NCI-H2196 treated with DMSO at 0.1 percent for 48 hours (cell line): ENCODE results near the gene SLC35F3.
"Not testable (repeated sequence)": the region's sequence is repeated elsewhere in the genome, so short reads cannot be mapped to it uniquely, and the experiment has no call there.

ENCODE experiments used
- DNase-seq: peaks from one replicate; lab custom pipeline; 2025; ENCODE audit not compliant: unreplicated experiment; lab: John Stamatoyannopoulos, UW

The SLC35F3 gene

GRCh38 chr1:234096161-234096770 is 191.8 kb downstream of the SLC35F3 start:
- DNase-seq, result no peak

GRCh38 chr1:234102583-234102982 is 198.1 kb downstream of the SLC35F3 start:
- DNase-seq, result no peak

- no peak for DNase-seq
Measured at GRCh38 chr1:234103198-234103597, 198.7 kb downstream of the SLC35F3 start.

- DNase-seq, result no peak
Measured at GRCh38 chr1:234106032-234106431, 201.6 kb downstream of the SLC35F3 start.

GRCh38 chr1:234107416-234108021 is 203.0 kb downstream of the SLC35F3 start:
- DNase-seq, result no peak

- no peak for DNase-seq
Measured at GRCh38 chr1:234108921-234109320, 204.4 kb downstream of the SLC35F3 start.

GRCh38 chr1:234109840-234110239 is 205.4 kb downstream of the SLC35F3 start:
- no peak for DNase-seq

- DNase-seq, result no peak
Measured at GRCh38 chr1:234111458-234112142, 207.1 kb downstream of the SLC35F3 start.

- DNase-seq, result peak; percentile 5
Measured at GRCh38 chr1:234114648-234115307, 210.3 kb downstream of the SLC35F3 start.

GRCh38 chr1:234118911-234119310 is 214.4 kb downstream of the SLC35F3 start:
- no peak for DNase-seq

GRCh38 chr1:234119431-234119830 is 215.0 kb downstream of the SLC35F3 start:
- DNase-seq, result no peak

- no peak for DNase-seq
Measured at GRCh38 chr1:234120327-234120944, 216.0 kb downstream of the SLC35F3 start.

- DNase-seq, result not testable (repeated sequence)
Measured at GRCh38 chr1:234121659-234122058, 217.2 kb downstream of the SLC35F3 start.

- not testable (repeated sequence) for DNase-seq
Measured at GRCh38 chr1:234122571-234122970, 218.1 kb downstream of the SLC35F3 start.

GRCh38 chr1:234123867-234124266 is 219.4 kb downstream of the SLC35F3 start:
- DNase-seq, result no peak

GRCh38 chr1:234125283-234125682 is 220.8 kb downstream of the SLC35F3 start:
- no peak for DNase-seq

GRCh38 chr1:234125714-234126113 is 221.2 kb downstream of the SLC35F3 start:
- DNase-seq, result no peak

- DNase-seq, result no peak
Measured at GRCh38 chr1:234127026-234127671, 222.7 kb downstream of the SLC35F3 start.

GRCh38 chr1:234132795-234133194 is 228.3 kb downstream of the SLC35F3 start:
- no peak for DNase-seq

GRCh38 chr1:234134878-234135277 is 230.4 kb downstream of the SLC35F3 start:
- DNase-seq, result no peak

GRCh38 chr1:234135501-234135900 is 231.0 kb downstream of the SLC35F3 start:
- DNase-seq, result no peak
